ENCODE data around the gene PNPLA7.

DNA sequence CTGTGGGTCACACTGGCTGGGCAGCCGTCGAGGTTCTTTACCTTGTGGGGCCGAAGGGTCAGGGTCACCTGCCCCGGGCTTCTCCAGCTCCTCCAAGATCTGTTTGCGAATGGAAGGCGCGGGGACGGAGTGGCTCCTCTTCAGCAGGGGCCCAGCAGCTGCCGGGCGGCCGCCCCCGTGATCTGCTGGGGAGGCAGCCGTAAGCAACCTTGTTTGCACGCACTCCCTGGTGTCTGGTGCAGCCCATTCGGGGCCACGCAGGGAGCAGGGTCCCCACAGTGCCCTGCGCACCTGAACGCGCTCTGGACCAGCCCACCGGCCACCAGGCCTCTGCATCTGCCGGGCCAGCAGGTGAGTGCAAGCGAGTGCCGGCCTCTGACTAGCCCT lies 34.9 kb downstream of the PNPLA7 start:
- TF ChIP-seq, protein P1, sequence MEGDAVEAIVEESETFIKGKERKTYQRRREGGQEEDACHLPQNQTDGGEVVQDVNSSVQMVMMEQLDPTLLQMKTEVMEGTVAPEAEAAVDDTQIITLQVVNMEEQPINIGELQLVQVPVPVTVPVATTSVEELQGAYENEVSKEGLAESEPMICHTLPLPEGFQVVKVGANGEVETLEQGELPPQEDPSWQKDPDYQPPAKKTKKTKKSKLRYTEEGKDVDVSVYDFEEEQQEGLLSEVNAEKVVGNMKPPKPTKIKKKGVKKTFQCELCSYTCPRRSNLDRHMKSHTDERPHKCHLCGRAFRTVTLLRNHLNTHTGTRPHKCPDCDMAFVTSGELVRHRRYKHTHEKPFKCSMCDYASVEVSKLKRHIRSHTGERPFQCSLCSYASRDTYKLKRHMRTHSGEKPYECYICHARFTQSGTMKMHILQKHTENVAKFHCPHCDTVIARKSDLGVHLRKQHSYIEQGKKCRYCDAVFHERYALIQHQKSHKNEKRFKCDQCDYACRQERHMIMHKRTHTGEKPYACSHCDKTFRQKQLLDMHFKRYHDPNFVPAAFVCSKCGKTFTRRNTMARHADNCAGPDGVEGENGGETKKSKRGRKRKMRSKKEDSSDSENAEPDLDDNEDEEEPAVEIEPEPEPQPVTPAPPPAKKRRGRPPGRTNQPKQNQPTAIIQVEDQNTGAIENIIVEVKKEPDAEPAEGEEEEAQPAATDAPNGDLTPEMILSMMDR (tag by site-specific recombination; IDR thresholded peaks at IDR 0.05): no peak
- TF ChIP-seq, protein P2, sequence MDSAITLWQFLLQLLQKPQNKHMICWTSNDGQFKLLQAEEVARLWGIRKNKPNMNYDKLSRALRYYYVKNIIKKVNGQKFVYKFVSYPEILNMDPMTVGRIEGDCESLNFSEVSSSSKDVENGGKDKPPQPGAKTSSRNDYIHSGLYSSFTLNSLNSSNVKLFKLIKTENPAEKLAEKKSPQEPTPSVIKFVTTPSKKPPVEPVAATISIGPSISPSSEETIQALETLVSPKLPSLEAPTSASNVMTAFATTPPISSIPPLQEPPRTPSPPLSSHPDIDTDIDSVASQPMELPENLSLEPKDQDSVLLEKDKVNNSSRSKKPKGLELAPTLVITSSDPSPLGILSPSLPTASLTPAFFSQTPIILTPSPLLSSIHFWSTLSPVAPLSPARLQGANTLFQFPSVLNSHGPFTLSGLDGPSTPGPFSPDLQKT (IDR thresholded peaks at IDR 0.05; ENCODE audit: borderline replicate concordance, low read depth, low read length): no peak
- TF ChIP-seq ZFP69B (tag by site-specific recombination; IDR thresholded peaks at IDR 0.05): no peak
- TF ChIP-seq, protein P3, sequence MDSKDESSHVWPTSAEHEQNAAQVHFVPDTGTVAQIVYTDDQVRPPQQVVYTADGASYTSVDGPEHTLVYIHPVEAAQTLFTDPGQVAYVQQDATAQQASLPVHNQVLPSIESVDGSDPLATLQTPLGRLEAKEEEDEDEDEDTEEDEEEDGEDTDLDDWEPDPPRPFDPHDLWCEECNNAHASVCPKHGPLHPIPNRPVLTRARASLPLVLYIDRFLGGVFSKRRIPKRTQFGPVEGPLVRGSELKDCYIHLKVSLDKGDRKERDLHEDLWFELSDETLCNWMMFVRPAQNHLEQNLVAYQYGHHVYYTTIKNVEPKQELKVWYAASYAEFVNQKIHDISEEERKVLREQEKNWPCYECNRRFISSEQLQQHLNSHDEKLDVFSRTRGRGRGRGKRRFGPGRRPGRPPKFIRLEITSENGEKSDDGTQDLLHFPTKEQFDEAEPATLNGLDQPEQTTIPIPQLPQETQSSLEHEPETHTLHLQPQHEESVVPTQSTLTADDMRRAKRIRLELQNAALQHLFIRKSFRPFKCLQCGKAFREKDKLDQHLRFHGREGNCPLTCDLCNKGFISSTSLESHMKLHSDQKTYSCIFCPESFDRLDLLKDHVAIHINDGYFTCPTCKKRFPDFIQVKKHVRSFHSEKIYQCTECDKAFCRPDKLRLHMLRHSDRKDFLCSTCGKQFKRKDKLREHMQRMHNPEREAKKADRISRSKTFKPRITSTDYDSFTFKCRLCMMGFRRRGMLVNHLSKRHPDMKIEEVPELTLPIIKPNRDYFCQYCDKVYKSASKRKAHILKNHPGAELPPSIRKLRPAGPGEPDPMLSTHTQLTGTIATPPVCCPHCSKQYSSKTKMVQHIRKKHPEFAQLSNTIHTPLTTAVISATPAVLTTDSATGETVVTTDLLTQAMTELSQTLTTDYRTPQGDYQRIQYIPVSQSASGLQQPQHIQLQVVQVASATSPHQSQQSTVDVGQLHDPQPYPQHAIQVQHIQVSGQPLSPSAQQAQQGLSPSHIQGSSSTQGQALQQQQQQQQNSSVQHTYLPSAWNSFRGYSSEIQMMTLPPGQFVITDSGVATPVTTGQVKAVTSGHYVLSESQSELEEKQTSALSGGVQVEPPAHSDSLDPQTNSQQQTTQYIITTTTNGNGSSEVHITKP (tag by site-specific recombination; IDR thresholded peaks at IDR 0.05): no peak
- TF ChIP-seq, protein P4, sequence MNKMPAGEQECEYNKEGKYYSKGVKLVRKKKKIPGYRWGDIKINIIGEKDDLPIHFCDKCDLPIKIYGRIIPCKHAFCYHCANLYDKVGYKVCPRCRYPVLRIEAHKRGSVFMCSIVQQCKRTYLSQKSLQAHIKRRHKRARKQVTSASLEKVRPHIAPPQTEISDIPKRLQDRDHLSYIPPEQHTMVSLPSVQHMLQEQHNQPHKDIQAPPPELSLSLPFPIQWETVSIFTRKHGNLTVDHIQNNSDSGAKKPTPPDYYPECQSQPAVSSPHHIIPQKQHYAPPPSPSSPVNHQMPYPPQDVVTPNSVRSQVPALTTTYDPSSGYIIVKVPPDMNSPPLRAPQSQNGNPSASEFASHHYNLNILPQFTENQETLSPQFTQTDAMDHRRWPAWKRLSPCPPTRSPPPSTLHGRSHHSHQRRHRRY (tag by site-specific recombination; IDR thresholded peaks at IDR 0.05): no peak
- TF ChIP-seq ZNF223 (tag by site-specific recombination; IDR thresholded peaks at IDR 0.05): no peak
- TF ChIP-seq BCL11A (tag by site-specific recombination; IDR thresholded peaks at IDR 0.05; ENCODE audit: low read depth): no peak
- TF ChIP-seq ZNF114 (tag by site-specific recombination; IDR thresholded peaks at IDR 0.05): no peak
- TF ChIP-seq ZNF214 (tag by site-specific recombination; IDR thresholded peaks at IDR 0.05; ENCODE audit: borderline replicate concordance): no peak

All from HEK293 (cell line).